Brain microvascular endothelial cell (primary cell): Measurements from ENCODE around the gene ERC2.

ENCODE experiments used
- DNase-seq: peaks from one replicate; pipeline ENCODE4 v3.0.0-alpha.2; 2020
- H3K27ac ChIP-seq: fragments of 250-450 bp; sonication (Bioruptor Pico); 2 replicates; pipeline ENCODE4 v1.5.1; 2020; ENCODE audit warnings: mild to moderate bottlenecking, moderate library complexity
- H3K27me3 ChIP-seq: fragments of 250-450 bp; sonication (Bioruptor Pico); replicated peaks from 2 replicates; pipeline ENCODE4 v1.5.1; 2020; ENCODE audit warnings: mild to moderate bottlenecking
- H3K36me3 ChIP-seq: fragments of 250-450 bp; sonication (Bioruptor Pico); replicated peaks from 2 replicates; pipeline ENCODE4 v1.5.1; 2020; ENCODE audit warnings: mild to moderate bottlenecking
- H3K4me3 ChIP-seq: 2 replicates; pipeline ENCODE4 v1.5.1; 2011; ENCODE audit warnings: low read depth, mild to moderate bottlenecking, control low read depth, low read length, moderate library complexity
- CTCF ChIP-seq: IDR thresholded peaks from 2 replicates; pipeline ENCODE4 v1.5.1; 2011; ENCODE audit warnings: low read depth, mild to moderate bottlenecking, moderate library complexity, low read length, control low read depth, inconsistent platforms; ENCODE audit errors: missing control alignments
- in situ Hi-C: cut with HindIII; loops from 2 replicates; pipeline ENCODE4 v1.10.0; 2017; ENCODE audit warnings: low sequenced_read_pairs, low pct_ligation_motif_present

The ERC2 gene

GRCh38 chr3:56131974-56132590, 336.2 kb downstream of the ERC2 start:
- in situ Hi-C loops, result no loop called here
- TF ChIP-seq CTCF, result no peak
- no peak overlapping the region for H3K4me3 ChIP-seq
- peak; percentile 95 for DNase-seq
- no peaks in the 10 kb centered on the region for H3K27me3 ChIP-seq
- no peaks in the 10 kb centered on the region for H3K36me3 ChIP-seq
- peak overlapping the region; percentile 71 for H3K27ac ChIP-seq

GRCh38 chr3:56130036-56130435, 338.2 kb downstream of the ERC2 start:
- in situ Hi-C loops, result no loop called here
- H3K27ac ChIP-seq, result no peak overlapping the region
- no peaks in the 10 kb centered on the region for H3K36me3 ChIP-seq
- no peaks in the 10 kb centered on the region for H3K27me3 ChIP-seq
- no peak overlapping the region for H3K4me3 ChIP-seq
- TF ChIP-seq CTCF, result no peak
- DNase-seq, result no peak

GRCh38 chr3:56126632-56127031, 341.6 kb downstream of the ERC2 start:
- Histone ChIP-seq H3K27me3 (no peaks in the 10 kb centered on the region), H3K27ac (no peak overlapping the region), H3K4me3 (no peak overlapping the region), H3K36me3 (no peaks in the 10 kb centered on the region)
- no peak for TF ChIP-seq CTCF
- no peak for DNase-seq
- in situ Hi-C loops, result no loop called here

- Histone ChIP-seq H3K4me3 (no peak overlapping the region), H3K36me3 (no peaks in the 10 kb centered on the region), H3K27me3 (no peaks in the 10 kb centered on the region), H3K27ac (peak overlapping the region; percentile 6)
- no peak for TF ChIP-seq CTCF
- in situ Hi-C loops, result no loop called here
- DNase-seq, result peak; percentile 73
These were observed 342.8 kb downstream of the ERC2 start for GRCh38 chr3:56125358-56126005.

GRCh38 chr3:56124546-56124945, 343.7 kb downstream of the ERC2 start:
- no peaks in the 10 kb centered on the region for H3K36me3 ChIP-seq
- no peaks in the 10 kb centered on the region for H3K27me3 ChIP-seq
- in situ Hi-C loops, result no loop called here
- H3K4me3 ChIP-seq, result no peak overlapping the region
- no peak overlapping the region for H3K27ac ChIP-seq
- no peak for TF ChIP-seq CTCF
- DNase-seq, result no peak

- Histone ChIP-seq H3K36me3 (no peaks in the 10 kb centered on the region), H3K27ac (no peak overlapping the region), H3K4me3 (no peak overlapping the region), H3K27me3 (no peaks in the 10 kb centered on the region)
- DNase-seq, result no peak
- in situ Hi-C loops, result no loop called here
- TF ChIP-seq CTCF, result no peak
These were observed 344.8 kb downstream of the ERC2 start for GRCh38 chr3:56123487-56123886.
